ENCODE data around the gene ZNF169.
"Not testable (repeated sequence)": the region's sequence is repeated elsewhere in the genome, so short reads cannot be mapped to it uniquely, and the experiment has no call there.

The ZNF169 gene

DNA sequence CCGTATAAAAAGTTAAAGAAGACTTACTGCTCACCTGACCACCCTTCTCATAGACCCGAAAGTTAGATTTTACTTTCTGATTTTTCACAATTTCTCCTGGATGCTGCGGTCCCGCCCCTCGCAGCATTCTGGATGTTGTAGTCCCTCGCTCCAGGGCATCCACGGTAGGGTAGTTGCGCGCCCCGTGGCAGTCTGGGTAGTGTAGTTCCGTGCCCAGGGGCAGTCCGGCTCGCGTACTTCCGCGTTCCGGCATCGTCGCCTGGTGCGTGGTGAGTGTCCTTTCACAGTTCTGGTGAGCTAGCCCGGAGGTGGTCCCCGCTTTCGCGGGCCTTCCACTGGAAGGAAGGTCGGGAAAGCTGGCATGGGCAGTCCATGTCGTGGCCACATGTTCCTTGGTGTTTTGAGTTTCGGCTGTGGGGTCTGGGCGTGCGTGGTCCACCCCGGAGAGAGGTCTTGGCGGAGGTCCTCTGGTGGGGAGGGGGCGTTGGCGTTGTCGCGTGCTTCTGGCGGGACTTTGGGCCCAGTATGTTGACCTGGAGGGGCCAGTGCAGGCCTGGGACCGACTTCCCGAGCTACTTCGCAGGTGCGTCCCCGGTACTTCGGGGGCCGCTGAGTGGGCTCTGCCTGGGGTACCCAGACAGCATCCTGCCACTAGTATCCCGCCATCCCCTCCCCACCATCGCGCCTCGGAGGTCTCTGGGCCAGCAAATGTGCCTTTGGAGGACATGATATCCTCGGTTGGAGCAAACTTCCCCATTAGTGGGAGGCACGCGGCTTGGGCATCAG is at the start of gene ZNF169:
Gene ZNF169, plus strand, starts transcription at position 222 of the 786 bp plus-strand sequence. CDS start 19,515 bp downstream, outside the sequence.
- peak; percentile 65 to 78 for DNase-seq (ENCODE audit: low read depth in 2 of 2)

DNA sequence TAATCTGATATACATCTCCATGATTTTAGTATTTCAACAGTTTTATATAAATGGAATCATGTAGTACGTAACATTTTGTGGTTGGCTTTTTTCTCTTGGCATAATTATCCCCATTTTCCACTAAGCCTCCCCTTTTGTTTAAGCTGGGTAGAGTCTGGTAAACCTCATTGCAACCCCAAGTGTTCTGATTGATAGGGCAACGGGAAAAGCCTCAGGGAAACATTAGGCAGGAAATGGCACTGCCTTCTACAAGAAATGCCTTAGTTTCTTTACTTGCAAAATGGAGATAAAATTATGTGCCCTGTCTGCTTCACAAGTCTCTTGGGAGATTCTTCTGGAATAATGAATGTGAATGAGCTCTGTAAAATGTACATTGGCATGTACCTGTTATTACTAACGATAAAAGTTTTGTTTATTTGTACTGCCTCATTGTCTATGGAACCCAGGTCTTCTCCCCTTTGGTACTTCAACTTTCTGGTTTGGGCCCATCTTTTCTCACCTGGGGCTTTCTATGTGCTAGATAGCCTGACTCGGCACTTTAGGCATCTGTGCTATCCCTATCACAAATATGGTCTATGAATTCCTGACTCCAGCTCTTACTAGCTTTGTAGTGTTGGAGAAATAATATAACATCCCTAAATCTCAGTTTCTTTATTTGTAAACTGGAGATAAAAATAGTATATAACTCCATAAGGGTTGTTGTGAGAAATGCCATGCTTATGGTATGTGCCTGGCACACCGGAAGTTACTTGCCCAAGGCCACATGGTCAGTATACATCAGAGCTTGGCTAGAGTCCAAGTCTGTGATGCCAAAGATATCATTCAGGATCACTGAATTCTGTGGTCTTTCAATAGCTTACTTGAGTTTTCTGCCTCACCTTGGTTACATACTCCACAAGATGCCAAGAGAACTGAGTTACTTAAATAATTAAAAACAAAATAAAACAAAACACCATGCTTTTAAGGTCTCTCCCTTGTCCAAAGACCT is 48.2 kb upstream of the ZNF169 start:
- no peak for DNase-seq (ENCODE audit: low read depth in 2 of 2)

DNA sequence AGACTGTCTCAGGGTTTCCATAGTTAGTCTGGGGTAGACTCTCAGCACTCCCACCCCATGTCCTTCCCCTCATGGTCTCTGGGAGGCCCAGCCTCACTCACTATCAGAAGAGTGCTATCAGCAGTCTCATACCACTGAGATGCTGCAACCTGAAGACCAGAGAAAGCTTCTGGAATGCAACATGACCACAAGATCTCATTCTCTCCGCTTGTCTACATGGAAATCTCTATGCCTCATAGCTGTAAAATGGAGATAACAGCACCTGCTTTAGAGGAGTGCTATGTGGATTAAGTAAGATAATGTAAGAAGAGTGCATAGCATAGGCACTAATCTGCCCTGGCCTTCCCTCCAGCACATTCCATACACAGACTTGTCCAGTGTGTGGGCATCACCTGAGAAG is 47.0 kb upstream of the ZNF169 start:
- no peak for DNase-seq (ENCODE audit: low read depth in 2 of 2)

- no peak for DNase-seq (ENCODE audit: low read depth in 2 of 2)
Observed at GRCh38 chr9:94212531-94212930, 46.6 kb upstream of the ZNF169 start.

- peak; percentile 43 to 48 for DNase-seq (ENCODE audit: low read depth in 2 of 2)
Observed at GRCh38 chr9:94213511-94214124, 45.5 kb upstream of the ZNF169 start.

DNA sequence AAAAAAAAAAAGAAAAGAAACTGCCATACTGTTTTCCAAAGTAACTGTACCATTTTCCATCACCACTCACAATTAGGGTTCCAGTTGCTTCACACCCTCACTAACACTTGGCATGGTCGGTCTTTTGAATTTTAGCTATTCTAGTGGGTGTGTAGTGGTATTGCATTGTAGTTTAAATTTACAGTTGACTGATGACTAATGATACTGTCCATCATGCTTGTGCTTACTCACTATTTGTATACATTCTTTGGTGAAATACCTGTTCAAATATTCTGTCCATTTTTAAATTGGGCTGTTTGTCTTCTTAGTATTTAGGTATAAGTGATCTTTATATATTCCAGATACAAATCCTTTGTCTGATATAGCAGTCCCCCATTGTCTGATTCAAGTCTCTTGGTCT is 36.2 kb upstream of the ZNF169 start:
- no peak for DNase-seq (ENCODE audit: low read depth in 2 of 2)

DNA sequence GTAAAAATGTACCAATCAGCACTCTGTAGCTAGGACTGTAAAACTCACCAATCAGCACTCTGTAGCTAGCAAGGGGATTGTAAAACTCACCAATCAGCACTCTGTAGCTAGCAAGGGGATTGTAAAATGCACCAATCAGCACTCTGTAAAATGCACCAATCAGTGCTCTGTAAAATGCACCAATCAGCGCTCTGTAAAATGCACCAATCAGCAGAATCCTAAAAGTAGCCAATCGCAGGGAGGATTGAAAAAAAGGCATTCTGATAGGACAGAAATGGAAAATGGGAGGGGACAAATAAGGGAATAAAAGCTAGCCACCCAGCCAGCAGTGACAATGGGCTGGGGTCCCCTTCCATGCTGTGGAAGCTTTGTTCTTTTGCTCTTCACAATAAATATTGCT is 33.7 kb upstream of the ZNF169 start:
- not testable (repeated sequence) for DNase-seq (ENCODE audit: low read depth in 2 of 2)

DNA sequence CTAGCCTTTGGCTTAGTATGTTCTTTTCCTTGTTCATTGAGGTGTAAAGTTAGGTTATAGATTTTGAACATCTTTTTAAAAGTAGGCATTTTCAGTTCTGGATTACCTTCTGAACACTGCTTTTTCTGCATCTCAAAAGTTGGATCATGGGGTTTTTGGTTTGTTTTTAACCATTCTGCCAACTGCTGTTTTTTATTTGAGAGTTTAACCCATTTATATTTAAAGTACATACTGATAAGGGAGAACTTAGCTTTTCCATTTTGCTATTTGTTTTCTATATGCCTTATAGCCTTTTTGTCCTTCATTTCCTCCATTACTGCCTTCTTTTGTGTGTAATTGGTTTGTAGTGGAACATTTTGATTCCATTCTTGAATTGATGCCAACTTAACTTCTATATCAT is 30.5 kb upstream of the ZNF169 start:
- no peak for DNase-seq (ENCODE audit: low read depth in 2 of 2)

DNA sequence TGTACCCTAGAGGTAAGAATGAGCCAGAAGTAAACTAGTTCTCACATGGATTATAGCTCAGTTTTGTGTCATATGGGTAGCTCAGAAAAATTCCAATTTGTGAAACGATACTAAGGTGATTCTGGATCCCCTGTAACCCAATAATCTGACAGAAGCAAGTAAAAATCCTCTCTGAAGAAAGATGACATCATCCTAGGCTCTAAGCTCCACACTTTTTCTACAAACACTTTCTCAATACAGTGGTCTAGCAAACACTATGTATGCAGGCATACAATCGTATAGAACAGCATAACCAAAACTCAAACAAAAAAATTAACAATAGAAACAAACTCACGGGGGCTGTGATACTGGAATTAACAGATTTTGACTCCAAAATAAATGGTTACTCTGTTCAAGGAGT is 26.7 kb upstream of the ZNF169 start:
- DNase-seq (ENCODE audit: low read depth in 2 of 2): no peak

DNA sequence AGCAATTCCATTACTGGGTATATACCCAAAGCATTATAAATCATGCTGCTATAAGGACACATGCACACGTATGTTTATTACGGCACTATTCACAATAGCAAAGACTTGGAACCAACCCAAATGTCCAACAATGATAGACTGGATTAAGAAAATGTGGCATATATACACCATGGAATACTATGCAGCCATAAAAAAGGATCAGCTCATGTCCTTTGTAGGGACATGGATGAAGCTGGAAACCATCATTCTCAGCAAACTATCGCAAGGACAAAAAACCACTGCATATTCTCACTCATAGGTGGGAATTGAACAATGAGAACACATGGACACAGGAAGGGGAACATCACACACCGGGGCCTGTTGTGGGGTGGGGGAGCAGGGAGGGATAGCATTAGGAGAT is 18.0 kb upstream of the ZNF169 start:
- DNase-seq (ENCODE audit: low read depth in 2 of 2): not testable (repeated sequence)

- DNase-seq (ENCODE audit: low read depth in 2 of 2): no peak
Observed at GRCh38 chr9:94245651-94246050, 13.4 kb upstream of the ZNF169 start.

DNA sequence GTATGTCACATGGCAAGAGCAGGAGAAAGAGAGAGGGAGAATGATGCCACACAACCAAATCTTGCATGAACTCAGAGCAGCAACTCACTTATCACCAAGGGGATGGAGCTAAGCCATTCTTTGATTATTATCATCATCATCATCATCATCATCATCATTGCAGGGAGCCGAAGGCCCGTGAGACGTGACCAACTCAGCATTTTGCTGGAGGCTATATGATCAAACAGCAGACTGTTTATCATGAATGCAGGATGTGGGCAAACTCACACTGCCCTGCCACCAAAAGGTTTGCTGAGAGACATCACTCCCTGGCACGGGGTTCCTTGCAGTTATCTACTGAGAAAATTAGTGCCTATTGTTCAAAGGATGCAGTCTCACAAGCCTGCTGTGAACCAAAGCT is 8.6 kb upstream of the ZNF169 start:
- DNase-seq (ENCODE audit: low read depth in 2 of 2): no peak

GRCh38 chr9:94256007-94256406 is 3.1 kb upstream of the ZNF169 start:
- no peak for DNase-seq (ENCODE audit: low read depth in 2 of 2)

DNA sequence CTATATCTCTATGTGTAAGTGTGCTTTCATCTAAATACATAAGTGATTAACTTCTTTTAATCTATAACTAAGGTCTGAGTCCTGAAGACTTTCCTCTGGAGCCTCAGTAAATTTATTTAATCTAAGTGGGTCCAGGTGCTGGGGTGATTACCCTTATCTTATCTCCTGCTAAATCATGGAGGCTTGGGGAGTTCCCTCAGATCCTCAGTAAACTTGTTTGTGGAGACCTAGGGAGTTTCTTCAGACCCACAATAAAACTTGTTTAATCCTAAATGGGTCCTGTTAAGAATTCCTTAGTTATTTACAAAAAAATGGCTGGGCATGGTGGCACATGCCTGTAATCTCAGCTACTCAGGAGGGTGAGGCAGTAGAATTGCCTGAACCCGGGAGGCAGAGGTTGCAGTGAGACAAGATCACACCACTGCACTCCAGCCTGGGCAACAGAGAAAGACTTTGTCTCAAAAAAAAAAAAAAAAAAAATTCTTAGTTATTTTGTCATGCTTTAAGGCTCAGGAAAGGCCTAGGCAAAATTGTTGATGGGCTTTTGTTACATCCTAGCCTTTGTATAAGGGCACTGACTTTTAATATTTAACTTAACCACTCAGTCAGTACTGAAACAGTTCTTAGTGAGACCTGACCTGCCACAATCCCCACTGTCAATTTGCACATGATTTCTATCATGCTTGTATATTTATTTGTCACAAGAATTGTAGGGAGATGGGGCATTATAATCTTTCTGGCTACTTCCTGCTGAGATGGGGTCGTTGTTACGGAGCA is 6.7 kb downstream of the ZNF169 start:
- DNase-seq (ENCODE audit: low read depth in 2 of 2): not testable (repeated sequence)

DNA sequence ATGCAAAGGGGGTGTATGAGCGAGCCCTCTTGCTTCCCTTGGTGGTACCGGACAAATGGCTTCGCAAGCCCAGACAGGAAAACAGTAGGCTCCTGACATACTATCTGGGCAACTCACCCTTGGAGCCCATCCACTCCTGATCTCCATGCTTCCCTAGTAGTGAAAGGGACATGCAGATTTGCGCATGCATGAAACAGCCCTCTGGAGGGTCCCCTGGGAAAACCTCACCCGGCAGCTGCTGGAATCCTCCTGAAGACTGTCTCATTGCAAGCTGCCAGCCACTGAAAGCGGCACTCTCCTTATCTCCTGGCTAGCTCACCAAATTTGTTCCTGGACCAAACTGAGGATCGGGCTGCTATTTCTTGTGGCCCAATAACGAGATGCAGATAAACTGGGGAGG is 10.2 kb downstream of the ZNF169 start:
- no peak for DNase-seq (ENCODE audit: low read depth in 2 of 2)

- no peak for DNase-seq (ENCODE audit: low read depth in 2 of 2)
Observed at GRCh38 chr9:94270009-94270408, 10.9 kb downstream of the ZNF169 start.

DNA sequence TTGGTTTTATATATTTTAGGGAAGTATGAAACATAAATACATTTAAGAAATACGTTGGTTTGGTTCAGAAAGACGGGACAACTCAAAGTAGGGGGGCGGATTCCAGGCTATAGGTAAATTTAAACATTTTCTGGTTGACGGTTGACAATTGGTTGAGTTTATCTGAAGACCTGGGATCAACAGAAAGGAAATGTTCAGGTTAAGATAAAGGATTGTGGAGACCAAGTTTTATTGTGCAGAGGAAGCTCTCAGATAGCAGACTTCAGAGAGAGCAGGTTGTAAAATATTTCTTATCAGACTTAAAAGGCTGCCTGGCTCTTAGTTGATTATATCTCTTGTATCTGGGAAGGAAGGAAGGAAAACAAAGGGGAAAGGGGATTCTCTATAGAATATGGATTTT is 17.9 kb downstream of the ZNF169 start:
- not testable (repeated sequence) for DNase-seq (ENCODE audit: low read depth in 2 of 2)

GRCh38 chr9:94277885-94278536 is 18.9 kb downstream of the ZNF169 start:
- DNase-seq (ENCODE audit: low read depth in 2 of 2): no peak

GRCh38 chr9:94280409-94280989 is 21.4 kb downstream of the ZNF169 start:
- no peak for DNase-seq (ENCODE audit: low read depth in 2 of 2)

DNA sequence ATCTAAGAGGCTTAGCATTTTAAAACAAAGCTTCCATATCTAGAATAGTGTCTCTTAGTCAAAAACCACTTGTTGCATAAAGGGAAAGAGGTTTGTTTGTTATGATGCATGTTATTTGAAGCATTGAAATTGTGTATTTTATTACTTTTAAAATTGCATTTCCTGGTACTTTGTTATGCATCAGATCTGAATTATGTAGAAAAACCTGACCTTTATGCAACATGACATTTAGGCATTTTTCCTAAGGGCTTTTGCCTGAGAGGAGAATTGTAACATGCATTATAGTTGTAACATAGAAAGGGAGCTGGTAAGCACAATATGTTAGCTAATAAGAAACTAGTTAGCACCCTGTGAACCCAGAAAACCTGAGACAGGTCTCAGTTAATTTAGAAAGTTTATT is 22.0 kb downstream of the ZNF169 start:
- no peak for DNase-seq (ENCODE audit: low read depth in 2 of 2)

DNA sequence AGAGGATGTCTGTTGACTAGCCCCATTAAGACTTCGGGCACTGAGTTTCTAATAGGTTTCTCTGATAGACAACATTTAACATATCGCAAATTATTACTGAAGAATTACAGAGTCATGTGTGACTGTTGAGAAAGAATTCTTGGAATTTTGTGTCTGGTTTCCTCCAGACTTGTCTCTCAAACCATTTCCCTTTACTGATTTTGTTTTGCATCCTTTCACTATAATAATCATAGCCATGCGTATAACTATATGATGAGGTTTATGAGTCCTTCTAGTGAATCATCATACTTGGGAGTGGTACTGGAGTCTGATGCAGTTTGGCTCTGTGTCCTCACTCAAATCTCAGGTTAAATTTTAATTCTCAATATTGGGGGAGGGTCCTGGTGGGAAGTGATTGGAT is 27.0 kb downstream of the ZNF169 start:
- DNase-seq (ENCODE audit: low read depth in 2 of 2): no peak

All from stimulated activated CD8-positive, alpha-beta memory T cell treated with anti-CD3 and anti-CD28 coated beads, Interleukin-2, amount 100 ng/mL, for 1 hour (primary cell).